K562 (cell line): Measurements from ENCODE around the gene FA2H. TPM values are rescaled to one million over a fixed set of nuclear protein-coding genes. Genes with fewer than 3 reads are reported as not detected.

Experiments
- ATF3 ChIP-seq, 2 experiments: fragments of 450-650 bp in 1 of 2; sonication (generic) in 1 of 2; formaldehyde crosslinking in 1 of 2; IDR thresholded peaks in 1 of 2; conservative IDR thresholded peaks in 1 of 2; 2 replicates each; pipeline versions ENCODE4 v1.6.1 to v1.8.1; 2016 to 2023; ENCODE audit warnings: mild to moderate bottlenecking in 2 of 2, moderate library complexity in 2 of 2, inconsistent platforms in 1 of 2, missing genetic modification reagents in 1 of 2
- BRD4 ChIP-seq: fragments of 200-600 bp; sonication (generic); IDR thresholded peaks from 2 replicates; pipeline ENCODE4 v1.6.1; 2017; ENCODE audit warnings: inconsistent platforms
- C11orf30 ChIP-seq: fragments of 450-650 bp; IDR thresholded peaks from 2 replicates; pipeline ENCODE4 v1.6.1; 2016; ENCODE audit warnings: low read depth, mild to moderate bottlenecking
- CREM ChIP-seq: IDR thresholded peaks from 2 replicates; pipeline ENCODE4 v1.6.1; 2014; ENCODE audit warnings: antibody characterized with exemption, low read depth
- CXXC5 ChIP-seq: fragments of 250-450 bp; sonication (Bioruptor Pico); IDR thresholded peaks from 2 replicates; pipeline ENCODE4 v1.8.0; 2022; ENCODE audit warnings: inconsistent platforms, mild to moderate bottlenecking, moderate library complexity
- GTF2F1 ChIP-seq: IDR thresholded peaks from 2 replicates; pipeline ENCODE4 v1.6.1; 2011; ENCODE audit warnings: low read depth, low read length, improper control_type of control experiment
- HDAC6 ChIP-seq: IDR thresholded peaks from 2 replicates; pipeline ENCODE4 v1.6.1; 2012; ENCODE audit warnings: low read depth, mild to moderate bottlenecking, control low read depth, inconsistent platforms, low read length, moderate library complexity
- IRF9 ChIP-seq: fragments of 450-650 bp; IDR thresholded peaks from 2 replicates; pipeline ENCODE4 v1.6.1; 2016; ENCODE audit warnings: missing biosample characterization, missing genetic modification characterization
- MBD2 ChIP-seq: sonication (generic); IDR thresholded peaks from 2 replicates; pipeline ENCODE4 v1.6.1; 2016; ENCODE audit warnings: low read depth, borderline replicate concordance
- MCM3 ChIP-seq: fragments of 450-650 bp; IDR thresholded peaks from 2 replicates; pipeline ENCODE4 v1.6.1; 2016
- PML ChIP-seq: IDR thresholded peaks from 2 replicates; pipeline ENCODE4 v1.6.1; 2012; ENCODE audit warnings: low read length, inconsistent platforms
- RBM34 ChIP-seq: fragments of 200-400 bp; formaldehyde crosslinking; IDR thresholded peaks from 2 replicates; pipeline ENCODE4 v1.6.1; 2018; ENCODE audit warnings: low read length, borderline replicate concordance; ENCODE audit not compliant: insufficient read depth
- SFPQ ChIP-seq: fragments of 200-400 bp; formaldehyde crosslinking; IDR thresholded peaks from 2 replicates; pipeline ENCODE4 v1.6.1; 2017; ENCODE audit warnings: mild to moderate bottlenecking, low read depth, low read length, moderate library complexity
- TCF7 ChIP-seq: sonication (generic); IDR thresholded peaks from 2 replicates; pipeline ENCODE4 v1.6.1; 2016; ENCODE audit warnings: antibody characterized with exemption, borderline replicate concordance
- ZBTB12 ChIP-seq: fragments of 250-450 bp; sonication (Bioruptor Pico); IDR thresholded peaks from 2 replicates; pipeline ENCODE4 v1.4.0; 2020
- ZNF695 ChIP-seq: fragments of 450-650 bp; formaldehyde crosslinking; IDR thresholded peaks from 2 replicates; pipeline ENCODE4 v1.4.0; 2020; ENCODE audit warnings: mild to moderate bottlenecking, moderate library complexity
- ZNF740 ChIP-seq, 3 experiments: fragments of 200-800 bp in 1 of 3; sonication (Bioruptor generic) in 1 of 3; sonication (generic) in 1 of 3; formaldehyde crosslinking in 1 of 3; IDR thresholded peaks; 2 replicates each; pipeline versions ENCODE4 v1.6.1 to v1.8.0; 2016 to 2022; ENCODE audit warnings: mild to moderate bottlenecking in 2 of 3, missing compliant biosample characterization in 2 of 3, missing genetic modification characterization in 2 of 3, missing genetic modification reagents in 1 of 3
- ZSCAN32 ChIP-seq: fragments of 450-650 bp; formaldehyde crosslinking; IDR thresholded peaks from 2 replicates; pipeline ENCODE4 v1.4.0; 2020; ENCODE audit warnings: mild to moderate bottlenecking, moderate library complexity
- polyA plus RNA-seq, 8 experiments: library from polyadenylated mRNA; depleted of rRNA in 4 of 8; stranded (reverse) in 5 of 8; unstranded in 3 of 8; fragments of >200 nt; fragmentation: Nextera tagmentation in 2 of 8; fragmentation: Illumina TruSeq in 1 of 8; extraction: Ambion mirVana in 2 of 8; extraction: Trizol in 1 of 8; gene quantifications; 2 replicates each; pipeline versions ENCODE4 v1.2.1 to v1.2.3, GENCODE V29; 2011 to 2014; ENCODE audit warnings: inconsistent platforms in 1 of 8, missing spikeins in 1 of 8
- total RNA-seq, 7 experiments: library from RNA; depleted of rRNA in 6 of 7; stranded (reverse); fragments of >200 nt in 6 of 7; fragmentation: Illumina TruSeq in 2 of 7; extraction: Trizol in 2 of 7; gene quantifications; 2 replicates each; pipeline versions ENCODE4 v1.2.1 to v1.2.3, GENCODE V29; 2011 to 2021; ENCODE audit warnings: low replicate concordance in 1 of 7

The FA2H gene
- total and polyA plus RNA-seq, 9 of the 15 experiments (the other 6 are each of a cell fraction or from before 2014, with no cell fraction given) = not detected

- TF ChIP-seq RBM34 (no peak), SFPQ (no peak), MBD2 (peak; percentile 100), GTF2F1 (peak; percentile 85; the same call in 1 of the 2 replicates), TCF7 (no peak), MCM3 (no peak), ZSCAN32 (CRISPR knock-in tag) (no peak), ZNF695 (CRISPR knock-in tag) (no peak), ZNF740 (CRISPR knock-in tag; IDR thresholded peaks at IDR 0.05) (no peak), ZNF740 (tag; IDR thresholded peaks at IDR 0.05) (no peak), IRF9 (tag) (no peak), ATF3 (IDR thresholded peaks at IDR 0.05) (no peak), ATF3 (CRISPR knock-in tag; conservative IDR thresholded peaks at IDR 0.05) (no peak), BRD4 (peak; percentile 90), CREM (peak; percentile 93), C11orf30 (peak; percentile 93), ZBTB12 (no peak), CXXC5 (CRISPR knock-in tag) (peak; percentile 84), PML (peak; percentile 90), HDAC6 (no peak)
Observed at GRCh38 chr16:74666425-74667254, 108.0 kb downstream of the FA2H start, which contains the start of gene RFWD3 (continued).
